Breast epithelium (tissue), 3 donors: ENCODE measurements around the gene HLA-DPA1.

Experiments used
- CTCF ChIP-seq, 3 donors: fragments of 450-650 bp; IDR thresholded peaks; one replicate each; pipeline ENCODE4 v1.5.1; 2016 to 2017; ENCODE audit warnings: antibody characterized with exemption in 3 of 3, mild to moderate bottlenecking in 3 of 3, moderate library complexity in 3 of 3
- POLR2AphosphoS5 ChIP-seq, 3 donors: sonication (generic); formaldehyde crosslinking; IDR thresholded peaks; one replicate each; pipeline ENCODE4 v1.6.1; 2017; ENCODE audit warnings: antibody characterized with exemption in 3 of 3

GRCh38 chr6:33113755-33114154 is 40.3 kb upstream of the HLA-DPA1 start:
- TF ChIP-seq POLR2AphosphoS5 (IDR thresholded peaks at IDR 0.05) (no peak), CTCF (IDR thresholded peaks at IDR 0.05) (no peak)
